KMS-11 (cell line): ENCODE results near the gene CMSS1.

ENCODE experiments used
- H2AFZ ChIP-seq: fragments of 200-600 bp; sonication (generic); 2 replicates; pipeline ENCODE4 v1.6.1; 2016; ENCODE audit warnings: antibody characterized with exemption, mixed run types, low read depth
- H3K27ac ChIP-seq: fragments of 200-600 bp; sonication (generic); 2 replicates; pipeline ENCODE4 v1.6.1; 2016; ENCODE audit warnings: mild to moderate bottlenecking, mixed run types
- H3K27me3 ChIP-seq: fragments of 200-600 bp; sonication (generic); 2 replicates; pipeline ENCODE4 v1.6.1; 2017; ENCODE audit warnings: mild to moderate bottlenecking, low read depth, mixed run types, moderate library complexity; ENCODE audit not compliant: insufficient read depth
- H3K36me3 ChIP-seq: fragments of 200-600 bp; sonication (generic); 2 replicates; pipeline ENCODE4 v1.6.1; 2017; ENCODE audit warnings: mild to moderate bottlenecking, mixed run types; ENCODE audit not compliant: insufficient read depth
- H3K4me1 ChIP-seq: fragments of 200-600 bp; sonication (generic); 2 replicates; pipeline ENCODE4 v1.6.1; 2016; ENCODE audit warnings: mild to moderate bottlenecking, low read depth, mixed run types; ENCODE audit not compliant: poor library complexity, severe bottlenecking
- H3K4me2 ChIP-seq: fragments of 200-600 bp; sonication (generic); 2 replicates; pipeline ENCODE4 v1.7.0; 2016; ENCODE audit warnings: mild to moderate bottlenecking, mixed run types
- H3K4me3 ChIP-seq: fragments of 200-600 bp; sonication (generic); IDR thresholded peaks from 2 replicates; pipeline ENCODE4 v1.6.1; 2017; ENCODE audit warnings: low read depth, low read length, mixed read lengths; ENCODE audit not compliant: insufficient read depth
- H3K79me2 ChIP-seq: fragments of 200-600 bp; sonication (generic); 2 replicates; pipeline ENCODE4 v1.6.1; 2016; ENCODE audit warnings: low read depth, mixed run types; ENCODE audit not compliant: insufficient read depth
- H3K9ac ChIP-seq: fragments of 200-600 bp; sonication (generic); 2 replicates; pipeline ENCODE4 v1.6.1; 2016; ENCODE audit warnings: mild to moderate bottlenecking, mixed run types
- H4K20me1 ChIP-seq: fragments of 200-600 bp; sonication (generic); 2 replicates; pipeline ENCODE4 v1.6.1; 2016; ENCODE audit warnings: mild to moderate bottlenecking, mixed run types; ENCODE audit not compliant: insufficient read depth
- TF ChIP-seq, protein P1 (sequence below): fragments of 200-600 bp; sonication (generic); conservative IDR thresholded peaks from 2 replicates; pipeline ENCODE4 v1.6.1; 2017; ENCODE audit warnings: low read depth, mild to moderate bottlenecking, antibody characterized with exemption, low read length, moderate library complexity, mixed read lengths

Gene CMSS1

DNA sequence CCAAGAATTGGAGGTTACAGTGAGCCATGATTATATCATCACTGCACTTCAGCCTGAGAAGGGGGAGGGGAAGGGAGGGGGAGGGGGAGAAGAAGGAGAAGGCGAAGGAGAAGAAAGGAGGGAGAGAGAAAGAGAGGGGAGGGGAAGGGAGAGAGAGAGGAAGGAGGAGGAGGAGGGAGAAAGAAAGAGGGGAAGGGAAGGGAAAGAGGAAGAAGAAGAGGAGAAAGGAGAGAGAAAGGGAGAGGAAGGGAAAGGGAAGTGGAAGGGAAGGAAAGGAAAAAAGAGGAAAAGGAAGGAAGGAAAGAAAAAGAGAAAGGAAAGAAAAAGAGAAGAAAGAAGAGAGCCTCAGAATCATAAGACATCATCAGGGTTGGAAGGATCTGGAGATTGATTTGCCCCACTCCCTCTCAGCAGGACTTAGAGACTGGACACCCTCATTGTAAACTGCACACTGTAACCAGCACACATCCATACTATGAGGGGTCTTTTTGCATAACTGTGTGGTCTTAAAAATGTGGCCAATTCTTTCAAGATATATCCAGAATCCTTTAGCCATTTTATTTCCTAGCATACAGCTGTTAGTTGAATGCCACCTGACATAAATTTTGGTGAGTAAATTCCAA is 130.9 kb downstream of the CMSS1 start:
- Histone ChIP-seq H3K4me2 (no peak overlapping the region), H2AFZ (no peak overlapping the region), H3K4me1 (peaks cover 31% of the 10 kb centered on the region), H3K27ac (no peak overlapping the region), H3K9ac (no peak overlapping the region), H3K36me3 (no peaks in the 10 kb centered on the region), H3K4me3 (no peak overlapping the region), H3K79me2 (no peaks in the 10 kb centered on the region), H3K27me3 (no peaks in the 10 kb centered on the region), H4K20me1 (0 out of 2 replicates have a peak, but pooled peaks cover 4% of the 10 kb centered on the region)
- TF ChIP-seq, protein P1, sequence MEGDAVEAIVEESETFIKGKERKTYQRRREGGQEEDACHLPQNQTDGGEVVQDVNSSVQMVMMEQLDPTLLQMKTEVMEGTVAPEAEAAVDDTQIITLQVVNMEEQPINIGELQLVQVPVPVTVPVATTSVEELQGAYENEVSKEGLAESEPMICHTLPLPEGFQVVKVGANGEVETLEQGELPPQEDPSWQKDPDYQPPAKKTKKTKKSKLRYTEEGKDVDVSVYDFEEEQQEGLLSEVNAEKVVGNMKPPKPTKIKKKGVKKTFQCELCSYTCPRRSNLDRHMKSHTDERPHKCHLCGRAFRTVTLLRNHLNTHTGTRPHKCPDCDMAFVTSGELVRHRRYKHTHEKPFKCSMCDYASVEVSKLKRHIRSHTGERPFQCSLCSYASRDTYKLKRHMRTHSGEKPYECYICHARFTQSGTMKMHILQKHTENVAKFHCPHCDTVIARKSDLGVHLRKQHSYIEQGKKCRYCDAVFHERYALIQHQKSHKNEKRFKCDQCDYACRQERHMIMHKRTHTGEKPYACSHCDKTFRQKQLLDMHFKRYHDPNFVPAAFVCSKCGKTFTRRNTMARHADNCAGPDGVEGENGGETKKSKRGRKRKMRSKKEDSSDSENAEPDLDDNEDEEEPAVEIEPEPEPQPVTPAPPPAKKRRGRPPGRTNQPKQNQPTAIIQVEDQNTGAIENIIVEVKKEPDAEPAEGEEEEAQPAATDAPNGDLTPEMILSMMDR: no peak

- Histone ChIP-seq H4K20me1 (0 out of 2 replicates have a peak, but pooled peaks cover 5% of the 10 kb centered on the region), H3K36me3 (no peaks in the 10 kb centered on the region), H3K79me2 (no peaks in the 10 kb centered on the region; the same call in 1 of the 2 replicates), H3K4me2 (no peak overlapping the region), H3K27ac (no peak overlapping the region), H3K4me1 (peaks cover 22% of the 10 kb centered on the region), H2AFZ (no peak overlapping the region), H3K9ac (no peak overlapping the region), H3K27me3 (no peaks in the 10 kb centered on the region), H3K4me3 (no peak overlapping the region)
- TF ChIP-seq, protein P1: no peak
Measured at GRCh38 chr3:99949956-99950670, 132.5 kb downstream of the CMSS1 start.

GRCh38 chr3:99950921-99951320 is 133.3 kb downstream of the CMSS1 start:
- Histone ChIP-seq H2AFZ (no peak overlapping the region), H3K9ac (no peak overlapping the region), H3K79me2 (no peaks in the 10 kb centered on the region; the same call in 1 of the 2 replicates), H3K27ac (no peak overlapping the region), H4K20me1 (0 out of 2 replicates have a peak, but pooled peaks cover 5% of the 10 kb centered on the region), H3K4me1 (peaks cover 16% of the 10 kb centered on the region), H3K4me2 (no peak overlapping the region), H3K36me3 (no peaks in the 10 kb centered on the region), H3K27me3 (no peaks in the 10 kb centered on the region), H3K4me3 (no peak overlapping the region)
- TF ChIP-seq, protein P1: no peak

- no peaks in the 10 kb centered on the region for H3K27me3 ChIP-seq
- no peaks in the 10 kb centered on the region for H3K36me3 ChIP-seq
- no peak overlapping the region for H3K9ac ChIP-seq
- TF ChIP-seq, protein P1: no peak
- no peaks in the 10 kb centered on the region; the same call in 1 of the 2 replicates for H3K79me2 ChIP-seq
- no peak overlapping the region for H3K4me3 ChIP-seq
- H3K27ac ChIP-seq: no peak overlapping the region
- H3K4me1 ChIP-seq: peaks cover 16% of the 10 kb centered on the region
- H3K4me2 ChIP-seq: no peak overlapping the region
- no peak overlapping the region for H2AFZ ChIP-seq
- H4K20me1 ChIP-seq: 0 out of 2 replicates have a peak, but pooled peaks cover 5% of the 10 kb centered on the region
Measured at GRCh38 chr3:99951701-99952100, 134.0 kb downstream of the CMSS1 start.
